SJSA1 (cell line): ENCODE results near the gene TSC1. TPM values are rescaled to one million over a fixed set of nuclear protein-coding genes. Genes with fewer than 3 reads are reported as not detected.

Experiments used
- DNase-seq, 2 experiments: peaks; one replicate each; pipeline ENCODE4 v3.0.0-alpha.2; 2015 to 2020; ENCODE audit warnings: low spot score in 2 of 2, low read depth in 1 of 2
- H3K27ac ChIP-seq: fragments of 250-450 bp; sonication (Bioruptor Pico); 2 replicates; pipeline ENCODE4 v1.5.1; 2020; ENCODE audit warnings: mild to moderate bottlenecking, moderate library complexity
- H3K27me3 ChIP-seq: fragments of 250-450 bp; sonication (Bioruptor Pico); replicated peaks from 2 replicates; pipeline ENCODE4 v1.5.1; 2020; ENCODE audit warnings: mild to moderate bottlenecking, moderate library complexity
- H3K36me3 ChIP-seq: fragments of 250-450 bp; sonication (Bioruptor Pico); 2 replicates; pipeline ENCODE4 v1.5.1; 2020; ENCODE audit warnings: mild to moderate bottlenecking
- H3K4me1 ChIP-seq: fragments of 250-450 bp; sonication (Bioruptor Pico); replicated peaks from 2 replicates; pipeline ENCODE4 v1.6.1; 2021; ENCODE audit warnings: mild to moderate bottlenecking
- H3K4me3 ChIP-seq: fragments of 250-450 bp; sonication (Bioruptor Pico); 2 replicates; pipeline ENCODE4 v1.5.1; 2020; ENCODE audit warnings: mild to moderate bottlenecking
- H3K9me3 ChIP-seq: fragments of 250-450 bp; sonication (Bioruptor Pico); replicated peaks from 2 replicates; pipeline ENCODE4 v1.5.1; 2020; ENCODE audit warnings: mild to moderate bottlenecking
- total RNA-seq: library from RNA; depleted of rRNA; stranded (reverse); fragments of >200 nt; shearing (Covaris generic); gene quantifications from 2 replicates; pipeline ENCODE4 v1.2.3, GENCODE V29; 2014

TSC1 gene
- total RNA-seq, 1 experiment from 2014 or later, result 54.5 TPM

- DNase-seq, result no peak
- H3K27ac ChIP-seq, result no peak overlapping the region
- peaks cover 3% of the 10 kb centered on the region; the same call in 1 of the 2 replicates for H3K9me3 ChIP-seq
- H3K4me1 ChIP-seq, result peaks cover 44% of the 10 kb centered on the region
- H3K27me3 ChIP-seq, result no peaks in the 10 kb centered on the region
- H3K36me3 ChIP-seq, result peaks cover 31% of the 10 kb centered on the region
- no peak overlapping the region for H3K4me3 ChIP-seq
Measured at GRCh38 chr9:132939169-132939568, 5.2 kb downstream of the TSC1 start.

GRCh38 chr9:132937463-132937901 lies 6.9 kb downstream of the TSC1 start:
- H3K4me1 ChIP-seq, result peaks cover 46% of the 10 kb centered on the region
- H3K9me3 ChIP-seq, result peaks cover 3% of the 10 kb centered on the region; the same call in 1 of the 2 replicates
- no peaks in the 10 kb centered on the region for H3K27me3 ChIP-seq
- peaks cover 46% of the 10 kb centered on the region for H3K36me3 ChIP-seq
- peak; percentile 69 to 83 for DNase-seq
- peak overlapping the region; percentile 91 for H3K27ac ChIP-seq
- H3K4me3 ChIP-seq, result no peak overlapping the region

GRCh38 chr9:132935026-132935425 lies 9.4 kb downstream of the TSC1 start:
- Histone ChIP-seq H3K27me3 (no peaks in the 10 kb centered on the region), H3K9me3 (peaks cover 3% of the 10 kb centered on the region; the same call in 1 of the 2 replicates), H3K27ac (no peak overlapping the region), H3K4me3 (no peak overlapping the region), H3K36me3 (peaks cover 50% of the 10 kb centered on the region), H3K4me1 (peaks cover 67% of the 10 kb centered on the region)
- no peak for DNase-seq

- Histone ChIP-seq H3K4me1 (peaks cover 58% of the 10 kb centered on the region), H3K27ac (peak overlapping the region; percentile 85), H3K4me3 (peak overlapping the region; percentile 13; the same call in 1 of the 2 replicates), H3K9me3 (no peaks in the 10 kb centered on the region), H3K27me3 (no peaks in the 10 kb centered on the region), H3K36me3 (peaks cover 61% of the 10 kb centered on the region)
- peak; percentile 79 to 86 for DNase-seq
Measured at GRCh38 chr9:132931178-132931735, 13.2 kb downstream of the TSC1 start.

GRCh38 chr9:132927704-132928103 lies 16.7 kb downstream of the TSC1 start:
- DNase-seq, result no peak
- H3K36me3 ChIP-seq, result peaks cover 77% of the 10 kb centered on the region

GRCh38 chr9:132923346-132923902 lies 21.0 kb downstream of the TSC1 start:
- DNase-seq, result no peak
- H3K27me3 ChIP-seq, result no peaks in the 10 kb centered on the region
- no peak overlapping the region for H3K4me3 ChIP-seq
- H3K27ac ChIP-seq, result no peak overlapping the region
- peaks cover 98% of the 10 kb centered on the region for H3K36me3 ChIP-seq
- no peaks in the 10 kb centered on the region for H3K9me3 ChIP-seq
- peaks cover 7% of the 10 kb centered on the region for H3K4me1 ChIP-seq

More at GRCh38 chr9:132927704-132928103, 16.7 kb downstream of the TSC1 start:
- Histone ChIP-seq H3K4me3 (no peak overlapping the region), H3K9me3 (no peaks in the 10 kb centered on the region), H3K4me1 (peaks cover 34% of the 10 kb centered on the region), H3K27me3 (no peaks in the 10 kb centered on the region), H3K27ac (no peak overlapping the region)

- DNase-seq, result no peak
- Histone ChIP-seq H3K4me3 (no peak overlapping the region), H3K27ac (no peak overlapping the region), H3K27me3 (no peaks in the 10 kb centered on the region), H3K9me3 (no peaks in the 10 kb centered on the region), H3K4me1 (peaks cover 7% of the 10 kb centered on the region), H3K36me3 (peaks cover 100% of the 10 kb centered on the region)
Measured at GRCh38 chr9:132919614-132920268, 24.7 kb downstream of the TSC1 start.

- H3K4me3 ChIP-seq, result no peak overlapping the region
- peaks cover 89% of the 10 kb centered on the region for H3K36me3 ChIP-seq
- no peak overlapping the region for H3K27ac ChIP-seq
- H3K9me3 ChIP-seq, result no peaks in the 10 kb centered on the region
- H3K27me3 ChIP-seq, result no peaks in the 10 kb centered on the region
- peaks cover 7% of the 10 kb centered on the region for H3K4me1 ChIP-seq
- DNase-seq, result no peak
Measured at GRCh38 chr9:132914924-132915323, 29.5 kb downstream of the TSC1 start.

- no peaks in the 10 kb centered on the region for H3K9me3 ChIP-seq
- no peak for DNase-seq
- no peak overlapping the region for H3K27ac ChIP-seq
- peaks cover 81% of the 10 kb centered on the region for H3K36me3 ChIP-seq
- H3K4me1 ChIP-seq, result no peaks in the 10 kb centered on the region
- H3K27me3 ChIP-seq, result no peaks in the 10 kb centered on the region
- no peak overlapping the region for H3K4me3 ChIP-seq
Measured at GRCh38 chr9:132912131-132912530, 32.3 kb downstream of the TSC1 start.

- Histone ChIP-seq H3K36me3 (peaks cover 79% of the 10 kb centered on the region), H3K27me3 (no peaks in the 10 kb centered on the region), H3K4me3 (no peak overlapping the region), H3K9me3 (no peaks in the 10 kb centered on the region), H3K4me1 (no peaks in the 10 kb centered on the region), H3K27ac (no peak overlapping the region)
- DNase-seq, result no peak
Measured at GRCh38 chr9:132910376-132910775, 34.0 kb downstream of the TSC1 start.

- Histone ChIP-seq H3K4me1 (no peaks in the 10 kb centered on the region), H3K27ac (no peak overlapping the region), H3K27me3 (no peaks in the 10 kb centered on the region), H3K36me3 (peaks cover 80% of the 10 kb centered on the region), H3K9me3 (no peaks in the 10 kb centered on the region), H3K4me3 (no peak overlapping the region)
- no peak for DNase-seq
Measured at GRCh38 chr9:132909311-132909710, 35.1 kb downstream of the TSC1 start.

GRCh38 chr9:132908635-132909034 lies 35.8 kb downstream of the TSC1 start:
- Histone ChIP-seq H3K27ac (no peak overlapping the region), H3K27me3 (no peaks in the 10 kb centered on the region), H3K4me1 (no peaks in the 10 kb centered on the region), H3K4me3 (no peak overlapping the region), H3K36me3 (peaks cover 82% of the 10 kb centered on the region), H3K9me3 (no peaks in the 10 kb centered on the region)
- no peak for DNase-seq

- no peak overlapping the region for H3K27ac ChIP-seq
- no peak overlapping the region for H3K4me3 ChIP-seq
- H3K9me3 ChIP-seq, result no peaks in the 10 kb centered on the region
- no peak for DNase-seq
- no peaks in the 10 kb centered on the region for H3K4me1 ChIP-seq
- H3K36me3 ChIP-seq, result peaks cover 88% of the 10 kb centered on the region
- no peaks in the 10 kb centered on the region for H3K27me3 ChIP-seq
Measured at GRCh38 chr9:132905726-132906125, 38.7 kb downstream of the TSC1 start.
